Type B pancreatic cell (in vitro differentiated cells): ENCODE results near the gene TMEM69. TPM values are rescaled to one million over a fixed set of nuclear protein-coding genes. Genes with fewer than 3 reads are reported as not detected.

ENCODE experiments used
- DNase-seq: peaks from one replicate; pipeline ENCODE4 v3.0.0; 2021; ENCODE audit warnings: mixed read lengths; ENCODE audit not compliant: unreplicated experiment; ENCODE audit errors: extremely low spot score
- H3K27ac Mint-ChIP-seq: 2 replicates; pipeline ENCODE4 v1.8.0; 2021; ENCODE audit warnings: mild to moderate bottlenecking, mixed read lengths
- H3K27me3 Mint-ChIP-seq: 2 replicates; pipeline ENCODE4 v1.8.0; 2021; ENCODE audit warnings: mixed read lengths
- H3K36me3 Mint-ChIP-seq: 2 replicates; pipeline ENCODE4 v1.8.0; 2021; ENCODE audit warnings: mixed read lengths
- H3K4me1 Mint-ChIP-seq: one replicate; pipeline ENCODE4 v1.8.0; 2021; ENCODE audit warnings: mixed read lengths; ENCODE audit not compliant: unreplicated experiment
- H3K4me3 Mint-ChIP-seq: 2 replicates; pipeline ENCODE4 v1.8.0; 2021; ENCODE audit warnings: mild to moderate bottlenecking, mixed read lengths
- H3K9me3 Mint-ChIP-seq: 2 replicates; pipeline ENCODE4 v1.8.0; 2021; ENCODE audit warnings: mixed read lengths
- CTCF ChIP-seq: fragments of 200-600 bp; sonication (generic); conservative IDR thresholded peaks from 2 replicates; pipeline ENCODE4 v1.5.0; 2021; ENCODE audit warnings: antibody characterized with exemption, mild to moderate bottlenecking
- total RNA-seq: library from RNA; stranded (reverse); gene quantifications from 2 replicates; pipeline ENCODE4 v1.2.1, GENCODE V29; 2021; ENCODE audit warnings: low replicate concordance

Gene TMEM69
- total RNA-seq, 1 donor from 2014 or later, result 26.0 TPM

GRCh38 chr1:45647248-45648021 lies 40.5 kb upstream of the TMEM69 start:
- no peak for DNase-seq
- Mint-ChIP-seq H3K9me3 (no peaks in the 10 kb centered on the region), H3K4me3 (no peak overlapping the region), H3K27ac (peak overlapping the region; percentile 79), H3K4me1 (no peaks in the 10 kb centered on the region), H3K27me3 (no peaks in the 10 kb centered on the region), H3K36me3 (peaks cover 35% of the 10 kb centered on the region)
- no peak for TF ChIP-seq CTCF

- H3K9me3 Mint-ChIP-seq, result no peaks in the 10 kb centered on the region
- no peaks in the 10 kb centered on the region for H3K4me1 Mint-ChIP-seq
- peaks cover 40% of the 10 kb centered on the region for H3K36me3 Mint-ChIP-seq
- no peak overlapping the region for H3K27ac Mint-ChIP-seq
- no peak overlapping the region for H3K4me3 Mint-ChIP-seq
- no peaks in the 10 kb centered on the region for H3K27me3 Mint-ChIP-seq
- TF ChIP-seq CTCF, result no peak
- no peak for DNase-seq
Observed at GRCh38 chr1:45654540-45655280, 33.3 kb upstream of the TMEM69 start.

GRCh38 chr1:45656573-45657226 lies 31.3 kb upstream of the TMEM69 start:
- peaks cover 30% of the 10 kb centered on the region for H3K36me3 Mint-ChIP-seq
- DNase-seq, result no peak
- no peak overlapping the region for H3K4me3 Mint-ChIP-seq
- H3K9me3 Mint-ChIP-seq, result no peaks in the 10 kb centered on the region
- H3K4me1 Mint-ChIP-seq, result no peaks in the 10 kb centered on the region
- no peak overlapping the region for H3K27ac Mint-ChIP-seq
- TF ChIP-seq CTCF, result no peak
- H3K27me3 Mint-ChIP-seq, result no peaks in the 10 kb centered on the region

- H3K9me3 Mint-ChIP-seq, result no peaks in the 10 kb centered on the region
- no peak for DNase-seq
- no peak overlapping the region for H3K4me3 Mint-ChIP-seq
- no peaks in the 10 kb centered on the region for H3K27me3 Mint-ChIP-seq
- TF ChIP-seq CTCF, result no peak
- H3K4me1 Mint-ChIP-seq, result peaks cover 2% of the 10 kb centered on the region
- H3K27ac Mint-ChIP-seq, result no peak overlapping the region
- peaks cover 23% of the 10 kb centered on the region for H3K36me3 Mint-ChIP-seq
Observed at GRCh38 chr1:45658171-45658570, 29.8 kb upstream of the TMEM69 start.

- Mint-ChIP-seq H3K9me3 (no peaks in the 10 kb centered on the region), H3K27ac (no peak overlapping the region), H3K4me1 (peaks cover 6% of the 10 kb centered on the region), H3K27me3 (no peaks in the 10 kb centered on the region), H3K36me3 (peaks cover 27% of the 10 kb centered on the region), H3K4me3 (no peak overlapping the region)
- no peak for TF ChIP-seq CTCF
- no peak for DNase-seq
Observed at GRCh38 chr1:45659222-45659621, 28.8 kb upstream of the TMEM69 start.
